ES-I3 (cell line): Measurements from ENCODE around the gene HEATR5A.
"Not testable (repeated sequence)": the region's sequence is repeated elsewhere in the genome, so short reads cannot be mapped to it uniquely, and the experiment has no call there.

Source experiments
- H3K36me3 ChIP-seq: 2 replicates; pipeline ENCODE4 v1.6.1; 2013; ENCODE audit warnings: mild to moderate bottlenecking, low read length, control low read depth, moderate library complexity; ENCODE audit not compliant: insufficient read depth
- H3K4me1 ChIP-seq: 2 replicates; pipeline ENCODE4 v1.6.1; 2013; ENCODE audit warnings: mild to moderate bottlenecking, control low read depth, low read length; ENCODE audit not compliant: insufficient read depth
- H3K9ac ChIP-seq: 2 replicates; pipeline ENCODE4 v1.6.1; 2013; ENCODE audit warnings: low read depth, mild to moderate bottlenecking, low read length, moderate library complexity
- H3K9me3 ChIP-seq: 2 replicates; pipeline ENCODE4 v1.6.1; 2013; ENCODE audit warnings: mild to moderate bottlenecking, low read length, moderate library complexity; ENCODE audit not compliant: control insufficient read depth, insufficient read depth

Gene HEATR5A

GRCh38 chr14:31283153-31283552 is 137.2 kb downstream of the HEATR5A start:
- Histone ChIP-seq H3K9me3 (peaks cover 5% of the 10 kb centered on the region), H3K9ac (no peak overlapping the region), H3K4me1 (no peaks in the 10 kb centered on the region), H3K36me3 (no peaks in the 10 kb centered on the region; the same call in 1 of the 2 replicates)

DNA sequence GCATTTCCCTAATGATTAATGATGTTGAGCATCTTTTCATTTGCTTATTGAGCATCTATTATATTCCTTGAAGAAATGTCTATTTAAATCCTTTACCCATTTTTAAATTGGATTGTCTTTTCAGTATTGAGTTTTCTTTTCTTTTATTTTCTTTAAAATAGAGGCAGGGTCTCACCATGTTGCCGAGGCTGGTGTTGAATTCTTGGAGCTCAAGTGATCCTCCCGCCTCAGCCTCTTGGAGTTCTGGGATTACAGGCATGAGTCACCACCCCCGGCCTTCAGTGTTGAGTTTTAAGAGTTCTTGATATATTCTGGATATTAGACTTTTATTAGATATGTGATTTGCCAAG is 139.5 kb downstream of the HEATR5A start:
- no peaks in the 10 kb centered on the region for H3K36me3 ChIP-seq
- peaks cover 16% of the 10 kb centered on the region for H3K9me3 ChIP-seq
- no peak overlapping the region for H3K9ac ChIP-seq
- no peaks in the 10 kb centered on the region for H3K4me1 ChIP-seq

DNA sequence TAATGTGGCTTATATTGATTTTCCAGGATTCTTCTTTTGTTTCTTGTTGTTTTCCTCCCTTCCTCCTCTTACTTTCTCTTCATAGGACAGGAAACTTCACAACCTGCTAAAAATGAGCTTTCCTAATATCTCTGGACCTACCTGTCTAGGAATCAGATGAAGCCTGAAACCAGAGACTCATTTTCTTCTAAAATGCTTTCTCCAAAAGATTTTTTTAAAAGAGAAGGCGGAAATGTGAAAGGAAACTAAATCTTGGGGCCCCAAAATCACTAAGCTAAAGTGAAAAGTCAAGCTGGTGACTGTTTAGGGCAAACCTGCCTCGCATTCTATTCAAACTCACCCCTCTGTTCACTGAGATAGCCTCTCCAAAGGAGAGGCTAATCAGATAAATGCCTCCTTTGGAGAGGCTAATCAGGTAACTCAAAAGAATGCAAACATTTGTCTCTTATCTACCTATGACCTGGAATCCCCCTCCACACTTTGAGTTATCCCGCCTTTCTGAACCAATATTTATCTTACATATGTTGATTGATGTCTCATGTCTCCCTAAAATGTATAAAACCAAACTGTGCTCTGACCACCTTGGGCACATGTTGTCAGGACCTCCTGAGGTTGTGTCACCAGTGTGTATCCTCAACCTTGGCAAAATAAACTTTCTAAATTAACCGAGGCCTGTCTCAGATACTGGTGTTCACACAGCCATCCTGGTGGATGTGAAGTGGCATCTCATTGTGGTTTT is 140.0 kb downstream of the HEATR5A start:
- H3K36me3 ChIP-seq = no peaks in the 10 kb centered on the region
- H3K9ac ChIP-seq = no peak overlapping the region
- H3K4me1 ChIP-seq = no peaks in the 10 kb centered on the region
- H3K9me3 ChIP-seq = peaks cover 20% of the 10 kb centered on the region

GRCh38 chr14:31278883-31279282 is 141.5 kb downstream of the HEATR5A start:
- H3K9ac ChIP-seq = no peak overlapping the region
- H3K36me3 ChIP-seq = no peaks in the 10 kb centered on the region
- no peaks in the 10 kb centered on the region for H3K4me1 ChIP-seq
- peaks cover 21% of the 10 kb centered on the region for H3K9me3 ChIP-seq

DNA sequence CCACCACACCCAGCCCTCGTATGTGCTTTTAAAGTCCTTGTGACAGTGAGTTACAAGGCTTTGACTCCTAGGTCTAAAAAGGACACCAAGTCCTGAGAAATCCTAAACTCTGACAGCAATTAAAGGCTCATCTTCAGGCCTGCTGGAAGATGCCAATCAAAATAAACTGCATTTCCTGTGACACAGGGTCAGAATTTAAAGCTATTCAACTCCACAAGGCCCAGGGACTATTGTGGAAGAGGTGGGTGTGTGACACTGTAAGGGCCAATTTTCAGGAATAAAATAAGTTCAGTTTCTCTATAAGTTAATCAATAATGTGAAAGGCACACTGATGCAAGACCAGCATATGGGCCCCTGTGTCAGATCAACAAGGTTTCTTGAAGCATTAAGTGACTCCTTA is 143.3 kb downstream of the HEATR5A start:
- Histone ChIP-seq H3K9me3 (peaks cover 25% of the 10 kb centered on the region), H3K36me3 (no peaks in the 10 kb centered on the region), H3K9ac (no peak overlapping the region), H3K4me1 (no peaks in the 10 kb centered on the region)

- not testable (repeated sequence) for H3K36me3 ChIP-seq, H3K9ac ChIP-seq, H3K4me1 ChIP-seq
- H3K9me3 ChIP-seq = peaks cover 25% of the 10 kb centered on the region
Measured at GRCh38 chr14:31276417-31276816, 143.9 kb downstream of the HEATR5A start.

GRCh38 chr14:31275731-31276130 is 144.6 kb downstream of the HEATR5A start:
- Histone ChIP-seq H3K9ac (no peak overlapping the region), H3K4me1 (no peaks in the 10 kb centered on the region), H3K9me3 (peaks cover 25% of the 10 kb centered on the region), H3K36me3 (no peaks in the 10 kb centered on the region)

DNA sequence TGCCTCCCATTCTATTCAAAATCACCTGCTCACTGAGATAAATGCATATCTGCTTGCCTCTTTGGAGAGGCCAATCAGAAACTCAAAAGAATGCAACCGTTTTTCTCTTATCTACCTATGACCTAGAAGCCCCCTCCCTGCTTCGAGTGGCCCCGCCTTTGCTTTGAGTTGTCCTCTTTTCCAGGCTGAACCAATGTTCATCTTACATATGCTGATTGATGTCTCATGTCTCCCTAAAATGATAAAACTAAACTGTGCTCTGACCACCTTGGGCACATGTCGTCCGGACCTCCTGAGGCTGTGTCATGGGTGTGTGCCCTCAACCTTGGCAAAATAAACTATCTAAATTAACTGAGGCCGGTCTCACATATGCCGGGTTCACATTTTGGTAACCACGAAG is 148.7 kb downstream of the HEATR5A start:
- Histone ChIP-seq H3K9me3 (peaks cover 23% of the 10 kb centered on the region), H3K9ac (no peak overlapping the region), H3K36me3 (no peaks in the 10 kb centered on the region), H3K4me1 (no peaks in the 10 kb centered on the region)

- H3K9me3 ChIP-seq = peaks cover 14% of the 10 kb centered on the region
- no peaks in the 10 kb centered on the region for H3K36me3 ChIP-seq
- 0 out of 2 replicates have a peak, but pooled peaks cover 4% of the 10 kb centered on the region for H3K4me1 ChIP-seq
- H3K9ac ChIP-seq = no peak overlapping the region
Measured at GRCh38 chr14:31270196-31270772, 150.1 kb downstream of the HEATR5A start.

GRCh38 chr14:31269634-31270195 is 150.6 kb downstream of the HEATR5A start:
- Histone ChIP-seq H3K9me3 (peaks cover 14% of the 10 kb centered on the region), H3K4me1 (0 out of 2 replicates have a peak, but pooled peaks cover 4% of the 10 kb centered on the region), H3K9ac (no peak overlapping the region), H3K36me3 (no peaks in the 10 kb centered on the region)

- H3K9ac ChIP-seq = no peak overlapping the region
Measured at GRCh38 chr14:31268216-31268615, 152.1 kb downstream of the HEATR5A start.

DNA sequence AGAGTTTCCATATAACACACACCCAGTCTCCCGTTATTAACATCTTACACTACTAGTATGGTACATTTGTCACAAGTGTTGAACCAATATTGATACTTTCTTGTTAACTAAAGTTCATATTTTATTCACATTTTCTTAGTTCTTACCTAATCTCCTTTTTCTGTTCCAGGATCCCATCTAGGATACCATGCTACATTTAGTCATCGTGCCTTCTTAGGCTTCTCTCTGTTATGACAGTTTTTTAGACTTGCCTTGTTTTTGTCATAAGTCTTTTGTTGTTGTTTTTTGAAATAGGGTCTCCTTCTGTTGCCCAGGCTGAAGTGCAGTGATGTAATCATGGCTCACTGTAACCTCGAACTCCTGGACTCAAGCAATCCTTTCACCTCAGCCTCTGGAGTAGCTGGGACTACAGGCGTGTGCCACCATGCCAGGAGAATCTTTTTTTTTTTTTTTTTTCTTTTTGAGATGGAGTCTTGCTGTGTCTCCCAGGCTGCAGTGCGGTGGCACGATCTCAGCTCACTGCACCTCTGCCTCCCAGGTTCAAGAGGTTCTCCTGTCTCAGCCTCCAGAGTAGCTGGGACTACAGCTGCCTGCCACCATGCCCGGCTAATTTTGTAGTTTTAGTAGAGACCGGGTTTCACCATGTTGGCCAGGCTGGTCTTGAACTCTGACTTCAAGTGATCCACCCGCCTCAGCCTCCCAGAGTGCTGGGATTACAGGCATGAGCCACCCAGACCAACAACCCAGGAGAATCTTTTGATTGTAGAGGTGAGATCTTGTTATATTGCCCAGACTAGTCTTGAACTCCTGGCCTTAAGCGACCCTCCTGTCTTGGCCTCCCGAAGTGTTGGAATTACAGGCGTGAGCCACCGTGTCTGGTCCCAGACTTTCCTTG is 153.7 kb downstream of the HEATR5A start:
- H3K9ac ChIP-seq = no peak overlapping the region
- peaks cover 11% of the 10 kb centered on the region; the same call in 1 of the 2 replicates for H3K4me1 ChIP-seq

More at GRCh38 chr14:31268216-31268615, 152.1 kb downstream of the HEATR5A start:
- peaks cover 10% of the 10 kb centered on the region; the same call in 1 of the 2 replicates for H3K4me1 ChIP-seq
- H3K36me3 ChIP-seq = no peaks in the 10 kb centered on the region
- H3K9me3 ChIP-seq = peaks cover 14% of the 10 kb centered on the region

GRCh38 chr14:31265701-31266398 is 154.5 kb downstream of the HEATR5A start:
- peaks cover 11% of the 10 kb centered on the region; the same call in 1 of the 2 replicates for H3K4me1 ChIP-seq
- H3K9ac ChIP-seq = no peak overlapping the region
- peaks cover 10% of the 10 kb centered on the region for H3K9me3 ChIP-seq
- no peaks in the 10 kb centered on the region for H3K36me3 ChIP-seq

More for the DNA sequence above, 153.7 kb downstream of the HEATR5A start:
- Histone ChIP-seq H3K36me3 (no peaks in the 10 kb centered on the region), H3K9me3 (peaks cover 10% of the 10 kb centered on the region)
